Progenitor cell of endocrine pancreas (in vitro differentiated cells): ENCODE results near the gene MAGEA9B. TPM values are rescaled to one million over a fixed set of nuclear protein-coding genes. Genes with fewer than 3 reads are reported as not detected.
"Not testable (repeated sequence)": the region's sequence is repeated elsewhere in the genome, so short reads cannot be mapped to it uniquely, and the experiment has no call there.

Experiments
- DNase-seq: peaks from one replicate; pipeline ENCODE4 v3.0.0; 2021; ENCODE audit warnings: low spot score; ENCODE audit not compliant: unreplicated experiment
- H3K27ac Mint-ChIP-seq: 2 replicates; pipeline ENCODE4 v1.8.0; 2021; ENCODE audit warnings: mild to moderate bottlenecking, moderate library complexity, mixed read lengths
- H3K27me3 Mint-ChIP-seq: 2 replicates; pipeline ENCODE4 v1.8.0; 2021; ENCODE audit warnings: mixed read lengths
- H3K36me3 Mint-ChIP-seq: 2 replicates; pipeline ENCODE4 v1.8.0; 2022; ENCODE audit warnings: mixed read lengths; ENCODE audit not compliant: insufficient read depth
- H3K4me1 Mint-ChIP-seq: 2 replicates; pipeline ENCODE4 v1.8.0; 2021; ENCODE audit warnings: low read depth, mixed read lengths
- H3K4me3 Mint-ChIP-seq: 2 replicates; pipeline ENCODE4 v1.8.0; 2021; ENCODE audit warnings: low read depth, mild to moderate bottlenecking, moderate library complexity, mixed read lengths
- H3K9me3 Mint-ChIP-seq: 2 replicates; pipeline ENCODE4 v1.8.0; 2021; ENCODE audit warnings: low read depth, mixed read lengths
- CTCF ChIP-seq: fragments of 200-600 bp; sonication (generic); IDR thresholded peaks from one replicate; pipeline ENCODE4 v1.5.0; 2021; ENCODE audit warnings: antibody characterized with exemption, mild to moderate bottlenecking; ENCODE audit not compliant: unreplicated experiment
- long read RNA-seq: library from polyadenylated mRNA; unstranded; transcript quantifications from one replicate; pipeline ENCODE4 v2.0.0, GENCODE V29; 2020
- total RNA-seq: library from RNA; stranded (reverse); gene quantifications from 2 replicates; pipeline ENCODE4 v1.2.1, GENCODE V29; 2021

Gene MAGEA9B
- total RNA-seq, result not detected in 2 replicates
- long read RNA-seq, result 0 reads

GRCh38 chrX:149587359-149587758 is at the start of gene MAGEA9B:
MAGEA9B (minus strand) TSS chrX:149587459; CDS start chrX:149583179, 4,280 bp downstream.
- not testable (repeated sequence) for H3K4me3 Mint-ChIP-seq

GRCh38 chrX:149633511-149633910 is 46.3 kb upstream of the MAGEA9B start:
- no peak for TF ChIP-seq CTCF
- no peak overlapping the region for H3K27ac Mint-ChIP-seq
- H3K36me3 Mint-ChIP-seq, result no peaks in the 10 kb centered on the region
- H3K27me3 Mint-ChIP-seq, result peaks cover 17% of the 10 kb centered on the region
- no peak overlapping the region for H3K4me3 Mint-ChIP-seq
- DNase-seq, result no peak
- H3K9me3 Mint-ChIP-seq, result peaks cover 17% of the 10 kb centered on the region
- H3K4me1 Mint-ChIP-seq, result peaks cover 18% of the 10 kb centered on the region

More at GRCh38 chrX:149587359-149587758, at the start of gene MAGEA9B:
- H3K27me3 Mint-ChIP-seq, H3K9me3 Mint-ChIP-seq, H3K27ac Mint-ChIP-seq, H3K4me1 Mint-ChIP-seq, H3K36me3 Mint-ChIP-seq, DNase-seq: not testable (repeated sequence)

GRCh38 chrX:149631234-149632165 is 44.2 kb upstream of the MAGEA9B start, which contains the start of gene TMEM185A:
TMEM185A (minus strand) TSS chrX:149631792; CDS start chrX:149631580, 212 bp downstream.
- Mint-ChIP-seq H3K4me3 (peak within 1 kb of the TSS; percentile 92), H3K36me3 (no peaks in the 10 kb centered on the region)

GRCh38 chrX:149630681-149631233 is 43.5 kb upstream of the MAGEA9B start:
- Mint-ChIP-seq H3K4me1 (peaks cover 35% of the 10 kb centered on the region), H3K36me3 (no peaks in the 10 kb centered on the region), H3K4me3 (peak overlapping the region; percentile 92), H3K27ac (peak overlapping the region; percentile 88), H3K9me3 (peaks cover 10% of the 10 kb centered on the region), H3K27me3 (peaks cover 17% of the 10 kb centered on the region)
- DNase-seq, result no peak
- peak; percentile 28 for TF ChIP-seq CTCF

More at GRCh38 chrX:149631234-149632165, 44.2 kb upstream of the MAGEA9B start, which contains the start of gene TMEM185A:
- DNase-seq, result peak; percentile 54
- peaks cover 11% of the 10 kb centered on the region for H3K9me3 Mint-ChIP-seq
- no peak for TF ChIP-seq CTCF
- H3K4me1 Mint-ChIP-seq, result peaks cover 32% of the 10 kb centered on the region
- H3K27ac Mint-ChIP-seq, result peak within 1 kb of the TSS; percentile 88
- H3K27me3 Mint-ChIP-seq, result peaks cover 17% of the 10 kb centered on the region

- Mint-ChIP-seq H3K9me3 (peaks cover 7% of the 10 kb centered on the region), H3K27me3 (peaks cover 11% of the 10 kb centered on the region), H3K27ac (peak overlapping the region; percentile 0), H3K36me3 (no peaks in the 10 kb centered on the region), H3K4me1 (peaks cover 35% of the 10 kb centered on the region), H3K4me3 (peak overlapping the region; percentile 92)
- DNase-seq, result no peak
- TF ChIP-seq CTCF, result no peak
Observed at GRCh38 chrX:149629730-149630387, 42.6 kb upstream of the MAGEA9B start.
